Peyer's patch (tissue), 4 donors: ENCODE results near the gene CHFR.

Source experiments
- POLR2A ChIP-seq, 2 donors: fragments of 450-650 bp; IDR thresholded peaks; one replicate each; pipeline ENCODE4 v1.5.1; 2017; ENCODE audit warnings: antibody characterized with exemption in 2 of 2, mild to moderate bottlenecking in 2 of 2, moderate library complexity in 2 of 2
- TF ChIP-seq, protein P1 (sequence below), 6 experiments: fragments of 450-650 bp in 4 of 6; fragments of 200-600 bp in 2 of 6; sonication (generic) in 1 of 6; IDR thresholded peaks; one replicate each; pipeline ENCODE4 v1.5.1; 2017 to 2019; ENCODE audit warnings: antibody characterized with exemption in 6 of 6, mild to moderate bottlenecking in 3 of 6, moderate library complexity in 1 of 6

DNA sequence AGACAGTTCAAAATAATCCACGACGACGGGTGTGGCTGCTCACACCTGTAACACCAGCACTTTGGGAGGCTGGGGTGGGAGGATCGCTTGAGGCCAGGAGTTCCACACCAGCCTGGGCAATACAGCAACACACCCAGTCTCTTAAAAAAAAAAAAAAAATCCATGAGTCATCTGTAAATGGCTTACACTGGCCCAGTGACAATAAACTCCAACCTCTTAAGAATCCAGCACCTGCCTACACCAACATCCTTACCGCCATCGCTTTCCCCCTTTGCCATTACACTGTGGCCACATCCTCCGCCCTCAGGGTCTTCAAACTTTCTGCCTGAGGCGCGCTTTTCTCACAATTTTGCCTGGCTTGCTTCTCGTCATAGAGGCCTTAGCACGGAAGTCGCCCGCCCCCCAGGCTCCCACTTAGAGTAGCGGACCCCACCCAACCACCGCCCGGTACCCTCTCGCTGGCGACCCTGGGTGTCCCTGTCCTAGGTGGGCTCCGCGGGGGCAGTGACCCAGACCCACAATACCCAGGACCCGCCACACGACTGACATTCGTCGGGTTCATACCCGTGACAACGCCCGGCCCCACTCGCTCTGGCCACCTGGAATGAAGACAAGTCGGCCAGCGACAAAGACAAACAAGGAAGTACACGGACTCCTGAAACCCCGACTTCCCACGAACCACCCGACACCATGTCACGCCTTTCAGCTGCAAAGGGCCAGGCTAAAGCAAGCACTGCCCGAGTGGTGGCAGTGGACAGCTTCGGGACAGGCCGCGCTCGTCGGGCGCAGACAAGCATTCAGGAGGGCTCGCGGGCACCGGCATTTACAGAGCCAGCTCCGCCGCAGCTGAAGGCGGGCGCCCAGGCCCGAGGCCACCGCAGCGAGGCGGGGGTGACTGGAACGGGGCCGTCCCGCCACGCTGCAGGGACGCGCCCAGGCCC lies 59.4 kb downstream of the CHFR start:
- no peak for TF ChIP-seq POLR2A (IDR thresholded peaks at IDR 0.05)
- TF ChIP-seq, protein P1, sequence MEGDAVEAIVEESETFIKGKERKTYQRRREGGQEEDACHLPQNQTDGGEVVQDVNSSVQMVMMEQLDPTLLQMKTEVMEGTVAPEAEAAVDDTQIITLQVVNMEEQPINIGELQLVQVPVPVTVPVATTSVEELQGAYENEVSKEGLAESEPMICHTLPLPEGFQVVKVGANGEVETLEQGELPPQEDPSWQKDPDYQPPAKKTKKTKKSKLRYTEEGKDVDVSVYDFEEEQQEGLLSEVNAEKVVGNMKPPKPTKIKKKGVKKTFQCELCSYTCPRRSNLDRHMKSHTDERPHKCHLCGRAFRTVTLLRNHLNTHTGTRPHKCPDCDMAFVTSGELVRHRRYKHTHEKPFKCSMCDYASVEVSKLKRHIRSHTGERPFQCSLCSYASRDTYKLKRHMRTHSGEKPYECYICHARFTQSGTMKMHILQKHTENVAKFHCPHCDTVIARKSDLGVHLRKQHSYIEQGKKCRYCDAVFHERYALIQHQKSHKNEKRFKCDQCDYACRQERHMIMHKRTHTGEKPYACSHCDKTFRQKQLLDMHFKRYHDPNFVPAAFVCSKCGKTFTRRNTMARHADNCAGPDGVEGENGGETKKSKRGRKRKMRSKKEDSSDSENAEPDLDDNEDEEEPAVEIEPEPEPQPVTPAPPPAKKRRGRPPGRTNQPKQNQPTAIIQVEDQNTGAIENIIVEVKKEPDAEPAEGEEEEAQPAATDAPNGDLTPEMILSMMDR (IDR thresholded peaks at IDR 0.05), result no peak
